Measurements from ENCODE around the gene RABGGTA. TPM values are rescaled to one million over a fixed set of nuclear protein-coding genes. Genes with fewer than 3 reads are reported as not detected.
A peak's percentile ranks its signal among the peaks of the same experiment; 100 is the strongest.

RABGGTA gene
- total and polyA plus RNA-seq, 9 of the 15 experiments (the other 6 are each of a cell fraction or from before 2014, with no cell fraction given) = 4.5 to 24.2 (median 15.5) TPM

DNA sequence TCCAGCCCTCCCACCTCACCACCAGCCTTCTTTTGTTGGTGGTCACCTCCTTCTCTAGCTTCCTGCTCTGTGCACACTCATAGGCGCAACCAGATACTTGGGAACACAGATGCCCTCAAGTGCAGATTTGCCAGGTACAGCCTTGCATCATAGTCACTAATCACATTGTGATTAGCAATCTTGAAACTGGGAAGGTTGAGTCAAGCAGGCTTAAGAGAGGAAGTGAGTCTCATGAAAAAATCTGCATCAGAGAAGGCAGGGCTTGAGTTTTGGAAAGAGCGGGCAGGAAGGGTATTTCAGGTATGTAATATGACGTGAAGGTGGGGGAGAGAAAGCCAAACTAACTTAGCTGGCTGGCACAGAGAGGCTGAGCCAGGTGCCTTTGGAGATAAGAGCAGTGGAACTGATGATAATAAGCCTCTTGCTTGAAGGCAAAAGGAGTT, 2.7 kb upstream of the RABGGTA start (continued):
- TF ChIP-seq, protein P1, sequence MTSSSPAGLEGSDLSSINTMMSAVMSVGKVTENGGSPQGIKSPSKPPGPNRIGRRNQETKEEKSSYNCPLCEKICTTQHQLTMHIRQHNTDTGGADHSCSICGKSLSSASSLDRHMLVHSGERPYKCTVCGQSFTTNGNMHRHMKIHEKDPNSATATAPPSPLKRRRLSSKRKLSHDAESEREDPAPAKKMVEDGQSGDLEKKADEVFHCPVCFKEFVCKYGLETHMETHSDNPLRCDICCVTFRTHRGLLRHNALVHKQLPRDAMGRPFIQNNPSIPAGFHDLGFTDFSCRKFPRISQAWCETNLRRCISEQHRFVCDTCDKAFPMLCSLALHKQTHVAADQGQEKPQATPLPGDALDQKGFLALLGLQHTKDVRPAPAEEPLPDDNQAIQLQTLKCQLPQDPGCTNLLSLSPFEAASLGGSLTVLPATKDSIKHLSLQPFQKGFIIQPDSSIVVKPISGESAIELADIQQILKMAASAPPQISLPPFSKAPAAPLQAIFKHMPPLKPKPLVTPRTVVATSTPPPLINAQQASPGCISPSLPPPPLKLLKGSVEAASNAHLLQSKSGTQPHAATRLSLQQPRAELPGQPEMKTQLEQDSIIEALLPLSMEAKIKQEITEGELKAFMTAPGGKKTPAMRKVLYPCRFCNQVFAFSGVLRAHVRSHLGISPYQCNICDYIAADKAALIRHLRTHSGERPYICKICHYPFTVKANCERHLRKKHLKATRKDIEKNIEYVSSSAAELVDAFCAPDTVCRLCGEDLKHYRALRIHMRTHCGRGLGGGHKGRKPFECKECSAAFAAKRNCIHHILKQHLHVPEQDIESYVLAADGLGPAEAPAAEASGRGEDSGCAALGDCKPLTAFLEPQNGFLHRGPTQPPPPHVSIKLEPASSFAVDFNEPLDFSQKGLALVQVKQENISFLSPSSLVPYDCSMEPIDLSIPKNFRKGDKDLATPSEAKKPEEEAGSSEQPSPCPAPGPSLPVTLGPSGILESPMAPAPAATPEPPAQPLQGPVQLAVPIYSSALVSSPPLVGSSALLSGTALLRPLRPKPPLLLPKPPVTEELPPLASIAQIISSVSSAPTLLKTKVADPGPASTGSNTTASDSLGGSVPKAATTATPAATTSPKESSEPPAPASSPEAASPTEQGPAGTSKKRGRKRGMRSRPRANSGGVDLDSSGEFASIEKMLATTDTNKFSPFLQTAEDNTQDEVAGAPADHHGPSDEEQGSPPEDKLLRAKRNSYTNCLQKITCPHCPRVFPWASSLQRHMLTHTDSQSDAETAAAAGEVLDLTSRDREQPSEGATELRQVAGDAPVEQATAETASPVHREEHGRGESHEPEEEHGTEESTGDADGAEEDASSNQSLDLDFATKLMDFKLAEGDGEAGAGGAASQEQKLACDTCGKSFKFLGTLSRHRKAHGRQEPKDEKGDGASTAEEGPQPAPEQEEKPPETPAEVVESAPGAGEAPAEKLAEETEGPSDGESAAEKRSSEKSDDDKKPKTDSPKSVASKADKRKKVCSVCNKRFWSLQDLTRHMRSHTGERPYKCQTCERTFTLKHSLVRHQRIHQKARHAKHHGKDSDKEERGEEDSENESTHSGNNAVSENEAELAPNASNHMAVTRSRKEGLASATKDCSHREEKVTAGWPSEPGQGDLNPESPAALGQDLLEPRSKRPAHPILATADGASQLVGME (CRISPR knock-in tag; IDR thresholded peaks at IDR 0.05) = no peak
- TF ChIP-seq, protein P2, sequence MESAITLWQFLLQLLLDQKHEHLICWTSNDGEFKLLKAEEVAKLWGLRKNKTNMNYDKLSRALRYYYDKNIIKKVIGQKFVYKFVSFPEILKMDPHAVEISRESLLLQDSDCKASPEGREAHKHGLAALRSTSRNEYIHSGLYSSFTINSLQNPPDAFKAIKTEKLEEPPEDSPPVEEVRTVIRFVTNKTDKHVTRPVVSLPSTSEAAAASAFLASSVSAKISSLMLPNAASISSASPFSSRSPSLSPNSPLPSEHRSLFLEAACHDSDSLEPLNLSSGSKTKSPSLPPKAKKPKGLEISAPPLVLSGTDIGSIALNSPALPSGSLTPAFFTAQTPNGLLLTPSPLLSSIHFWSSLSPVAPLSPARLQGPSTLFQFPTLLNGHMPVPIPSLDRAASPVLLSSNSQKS (CRISPR knock-in tag; IDR thresholded peaks at IDR 0.05) = no peak
- TF ChIP-seq, protein P3, sequence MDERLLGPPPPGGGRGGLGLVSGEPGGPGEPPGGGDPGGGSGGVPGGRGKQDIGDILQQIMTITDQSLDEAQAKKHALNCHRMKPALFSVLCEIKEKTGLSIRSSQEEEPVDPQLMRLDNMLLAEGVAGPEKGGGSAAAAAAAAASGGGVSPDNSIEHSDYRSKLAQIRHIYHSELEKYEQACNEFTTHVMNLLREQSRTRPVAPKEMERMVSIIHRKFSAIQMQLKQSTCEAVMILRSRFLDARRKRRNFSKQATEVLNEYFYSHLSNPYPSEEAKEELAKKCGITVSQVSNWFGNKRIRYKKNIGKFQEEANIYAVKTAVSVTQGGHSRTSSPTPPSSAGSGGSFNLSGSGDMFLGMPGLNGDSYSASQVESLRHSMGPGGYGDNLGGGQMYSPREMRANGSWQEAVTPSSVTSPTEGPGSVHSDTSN (CRISPR knock-in tag; IDR thresholded peaks at IDR 0.05; ENCODE audit: low read depth) = no peak
- TF ChIP-seq, protein P3 (tag; conservative IDR thresholded peaks at IDR 0.05; ENCODE audit: low read depth) = no peak
- TF ChIP-seq ZNF184 (CRISPR knock-in tag; IDR thresholded peaks at IDR 0.05) = no peak
- no peak for TF ChIP-seq MTA1 (IDR thresholded peaks at IDR 0.05; ENCODE audit: borderline replicate concordance)
- TF ChIP-seq ZNF133 (CRISPR knock-in tag; IDR thresholded peaks at IDR 0.05) = no peak
- TF ChIP-seq, protein P4, sequence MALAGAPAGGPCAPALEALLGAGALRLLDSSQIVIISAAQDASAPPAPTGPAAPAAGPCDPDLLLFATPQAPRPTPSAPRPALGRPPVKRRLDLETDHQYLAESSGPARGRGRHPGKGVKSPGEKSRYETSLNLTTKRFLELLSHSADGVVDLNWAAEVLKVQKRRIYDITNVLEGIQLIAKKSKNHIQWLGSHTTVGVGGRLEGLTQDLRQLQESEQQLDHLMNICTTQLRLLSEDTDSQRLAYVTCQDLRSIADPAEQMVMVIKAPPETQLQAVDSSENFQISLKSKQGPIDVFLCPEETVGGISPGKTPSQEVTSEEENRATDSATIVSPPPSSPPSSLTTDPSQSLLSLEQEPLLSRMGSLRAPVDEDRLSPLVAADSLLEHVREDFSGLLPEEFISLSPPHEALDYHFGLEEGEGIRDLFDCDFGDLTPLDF (CRISPR knock-in tag; IDR thresholded peaks at IDR 0.05) = no peak
- TF ChIP-seq SAFB2 (IDR thresholded peaks at IDR 0.05; ENCODE audit: borderline replicate concordance, low read depth, low read length, severe bottlenecking) = no peak
- TF ChIP-seq TEAD4 (IDR thresholded peaks at IDR 0.05; ENCODE audit: low read length) = peak; percentile 79
- no peak for TF ChIP-seq TEAD4 (CRISPR knock-in tag; IDR thresholded peaks at IDR 0.05; ENCODE audit: borderline replicate concordance)
- TF ChIP-seq FOXA3 (CRISPR knock-in tag; conservative IDR thresholded peaks at IDR 0.05 in 1 of 2, IDR thresholded peaks at IDR 0.05 in 1 of 2) = no peak
- TF ChIP-seq FOXP1 (CRISPR knock-in tag; IDR thresholded peaks at IDR 0.05) = no peak
- TF ChIP-seq GATA2 (CRISPR knock-in tag; IDR thresholded peaks at IDR 0.05) = no peak
- TF ChIP-seq HMGN3 (IDR thresholded peaks at IDR 0.05; ENCODE audit: borderline replicate concordance, extremely low read depth, insufficient read length, low read depth, low read length) = no peak
- no peak for TF ChIP-seq ESRRB (CRISPR knock-in tag; IDR thresholded peaks at IDR 0.05; ENCODE audit: borderline replicate concordance)
- no peak for TF ChIP-seq RBM15 (IDR thresholded peaks at IDR 0.05; ENCODE audit: insufficient read depth, low read length)
- TF ChIP-seq RB1 (IDR thresholded peaks at IDR 0.05; ENCODE audit: low read depth) = no peak
- TF ChIP-seq STAT5A (IDR thresholded peaks at IDR 0.05; ENCODE audit: borderline replicate concordance, low read length) = peak; percentile 43; the same call in 1 of the 2 replicates

All from K562 (cell line).